ENCODE results near the gene ICAM2.

DNA sequence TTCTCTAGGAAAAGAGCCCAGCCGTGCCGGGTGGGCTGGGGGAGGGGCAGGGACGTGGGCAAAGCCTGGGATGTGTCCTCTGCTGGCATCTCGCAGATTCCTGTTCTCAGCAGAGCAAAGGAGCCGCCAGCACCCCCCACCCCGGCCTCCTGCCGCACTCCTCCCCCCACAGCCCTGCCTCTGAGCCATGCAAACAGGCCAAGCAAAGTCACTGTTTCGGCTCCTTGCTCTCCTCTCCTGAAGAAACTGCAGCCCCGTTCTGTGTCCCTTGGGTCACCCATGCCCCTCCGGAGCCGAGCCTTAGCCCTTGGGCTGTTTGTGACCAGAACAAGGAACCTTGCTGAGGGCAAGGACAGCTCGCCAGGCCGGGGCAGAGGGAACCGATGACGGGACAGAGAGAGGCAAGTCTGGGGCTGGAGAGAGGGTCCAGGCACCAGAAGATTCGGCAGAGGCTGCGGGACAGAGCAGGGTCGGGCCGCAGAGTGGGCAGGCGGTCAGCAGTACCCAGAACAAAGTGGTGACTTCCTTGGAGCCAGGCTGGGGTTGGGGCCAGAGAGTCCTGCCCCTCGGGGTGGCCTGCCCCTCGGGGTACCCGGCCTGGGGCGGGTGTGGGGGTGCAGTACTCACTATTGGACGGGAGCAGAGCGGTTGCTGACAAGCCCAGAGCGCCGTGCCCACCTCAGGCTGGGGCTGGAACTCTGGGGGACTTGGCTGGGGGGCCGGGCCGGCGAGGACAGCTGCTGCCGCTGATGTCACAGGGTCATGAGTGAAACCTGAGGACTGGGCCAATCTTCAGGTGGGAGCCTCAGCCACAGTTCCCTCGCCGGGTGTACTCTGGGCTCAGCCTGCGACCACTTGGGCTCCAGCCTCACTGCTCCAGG is 31.5 kb downstream of the ICAM2 start:
- TF ChIP-seq, protein P1, sequence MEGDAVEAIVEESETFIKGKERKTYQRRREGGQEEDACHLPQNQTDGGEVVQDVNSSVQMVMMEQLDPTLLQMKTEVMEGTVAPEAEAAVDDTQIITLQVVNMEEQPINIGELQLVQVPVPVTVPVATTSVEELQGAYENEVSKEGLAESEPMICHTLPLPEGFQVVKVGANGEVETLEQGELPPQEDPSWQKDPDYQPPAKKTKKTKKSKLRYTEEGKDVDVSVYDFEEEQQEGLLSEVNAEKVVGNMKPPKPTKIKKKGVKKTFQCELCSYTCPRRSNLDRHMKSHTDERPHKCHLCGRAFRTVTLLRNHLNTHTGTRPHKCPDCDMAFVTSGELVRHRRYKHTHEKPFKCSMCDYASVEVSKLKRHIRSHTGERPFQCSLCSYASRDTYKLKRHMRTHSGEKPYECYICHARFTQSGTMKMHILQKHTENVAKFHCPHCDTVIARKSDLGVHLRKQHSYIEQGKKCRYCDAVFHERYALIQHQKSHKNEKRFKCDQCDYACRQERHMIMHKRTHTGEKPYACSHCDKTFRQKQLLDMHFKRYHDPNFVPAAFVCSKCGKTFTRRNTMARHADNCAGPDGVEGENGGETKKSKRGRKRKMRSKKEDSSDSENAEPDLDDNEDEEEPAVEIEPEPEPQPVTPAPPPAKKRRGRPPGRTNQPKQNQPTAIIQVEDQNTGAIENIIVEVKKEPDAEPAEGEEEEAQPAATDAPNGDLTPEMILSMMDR (IDR thresholded peaks at IDR 0.05; ENCODE audit: low read depth, low read length, poor library complexity, severe bottlenecking): no peak
- TF ChIP-seq EZH2phosphoT487 (IDR thresholded peaks at IDR 0.05; ENCODE audit: borderline replicate concordance, low read length): no peak
